Loucy (cell line): Measurements from ENCODE around the gene UBE2C.

Source experiments
- EZH2phosphoT487 ChIP-seq: fragments of 200-600 bp; IDR thresholded peaks from 2 replicates; pipeline ENCODE4 v1.6.1; 2018; ENCODE audit warnings: antibody characterized with exemption, mild to moderate bottlenecking, moderate library complexity, borderline replicate concordance
- TF ChIP-seq, protein P1 (sequence below): fragments of 200-600 bp; sonication (generic); conservative IDR thresholded peaks from 2 replicates; pipeline ENCODE4 v1.5.1; 2014; ENCODE audit warnings: mild to moderate bottlenecking, antibody characterized with exemption, low read length

DNA sequence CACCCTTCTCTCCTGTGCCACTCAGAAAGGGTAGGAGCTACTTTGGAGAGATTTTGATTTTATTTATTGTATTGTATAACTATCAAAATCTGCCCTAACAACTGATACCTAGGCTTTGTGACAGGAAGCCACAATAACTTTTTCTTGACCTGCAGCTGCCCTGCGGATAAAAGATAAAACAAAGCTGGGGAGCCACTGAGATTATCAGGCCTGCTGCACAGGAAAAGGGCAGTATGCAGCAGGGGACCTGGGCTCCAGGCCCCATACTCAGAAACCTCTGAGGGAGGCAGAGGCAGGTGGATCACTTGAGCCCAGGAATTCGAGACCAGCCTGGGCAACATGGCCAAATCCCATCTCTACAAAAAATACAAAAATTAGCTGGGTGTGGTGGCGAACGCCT, 20.2 kb downstream of the UBE2C start:
- TF ChIP-seq, protein P1, sequence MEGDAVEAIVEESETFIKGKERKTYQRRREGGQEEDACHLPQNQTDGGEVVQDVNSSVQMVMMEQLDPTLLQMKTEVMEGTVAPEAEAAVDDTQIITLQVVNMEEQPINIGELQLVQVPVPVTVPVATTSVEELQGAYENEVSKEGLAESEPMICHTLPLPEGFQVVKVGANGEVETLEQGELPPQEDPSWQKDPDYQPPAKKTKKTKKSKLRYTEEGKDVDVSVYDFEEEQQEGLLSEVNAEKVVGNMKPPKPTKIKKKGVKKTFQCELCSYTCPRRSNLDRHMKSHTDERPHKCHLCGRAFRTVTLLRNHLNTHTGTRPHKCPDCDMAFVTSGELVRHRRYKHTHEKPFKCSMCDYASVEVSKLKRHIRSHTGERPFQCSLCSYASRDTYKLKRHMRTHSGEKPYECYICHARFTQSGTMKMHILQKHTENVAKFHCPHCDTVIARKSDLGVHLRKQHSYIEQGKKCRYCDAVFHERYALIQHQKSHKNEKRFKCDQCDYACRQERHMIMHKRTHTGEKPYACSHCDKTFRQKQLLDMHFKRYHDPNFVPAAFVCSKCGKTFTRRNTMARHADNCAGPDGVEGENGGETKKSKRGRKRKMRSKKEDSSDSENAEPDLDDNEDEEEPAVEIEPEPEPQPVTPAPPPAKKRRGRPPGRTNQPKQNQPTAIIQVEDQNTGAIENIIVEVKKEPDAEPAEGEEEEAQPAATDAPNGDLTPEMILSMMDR = no peak
- TF ChIP-seq EZH2phosphoT487 = no peak
